Mesendoderm (in vitro differentiated cells): ENCODE measurements around the gene HS6ST1.
"Not testable (repeated sequence)": the region's sequence is repeated elsewhere in the genome, so short reads cannot be mapped to it uniquely, and the experiment has no call there.

Experiments
- DNase-seq: peaks from one replicate; pipeline ENCODE4 v3.0.0; 2013
- H2AK5ac ChIP-seq: 2 replicates; pipeline ENCODE4 v1.6.1; 2013; ENCODE audit warnings: low read length, inconsistent platforms
- H2BK120ac ChIP-seq: 2 replicates; pipeline ENCODE4 v1.6.1; 2013; ENCODE audit warnings: low read depth, mild to moderate bottlenecking, low read length, moderate library complexity, mixed read lengths
- H2BK15ac ChIP-seq: replicated peaks from 2 replicates; pipeline ENCODE4 v1.6.1; 2013; ENCODE audit warnings: low read depth, mild to moderate bottlenecking, moderate library complexity
- H2BK5ac ChIP-seq: 2 replicates; pipeline ENCODE4 v1.6.1; 2013; ENCODE audit warnings: low read length, inconsistent platforms
- H3K18ac ChIP-seq: 2 replicates; pipeline ENCODE4 v1.6.1; 2013; ENCODE audit warnings: mild to moderate bottlenecking, low read length, mixed read lengths
- H3K23ac ChIP-seq: one replicate; pipeline ENCODE4 v1.6.1; 2013; ENCODE audit warnings: low read length
- H3K27ac ChIP-seq: 2 replicates; pipeline ENCODE4 v1.5.1; 2013; ENCODE audit warnings: low read depth, mild to moderate bottlenecking, inconsistent platforms, low read length, moderate library complexity
- H3K27me3 ChIP-seq: 2 replicates; pipeline ENCODE4 v1.6.1; 2013; ENCODE audit warnings: low read length, control low read depth, mild to moderate bottlenecking, inconsistent platforms; ENCODE audit not compliant: insufficient read depth, poor library complexity
- H3K36me3 ChIP-seq: 2 replicates; pipeline ENCODE4 v1.6.1; 2013; ENCODE audit warnings: low read length, inconsistent platforms; ENCODE audit not compliant: control insufficient read depth, insufficient read depth
- H3K4ac ChIP-seq: one replicate; pipeline ENCODE4 v1.6.1; 2013; ENCODE audit warnings: low read depth, mild to moderate bottlenecking, low read length, moderate library complexity
- H3K4me1 ChIP-seq: 2 replicates; pipeline ENCODE4 v1.6.1; 2013; ENCODE audit warnings: low read depth, low read length, inconsistent platforms; ENCODE audit not compliant: control insufficient read depth
- H3K4me2 ChIP-seq: 2 replicates; pipeline ENCODE4 v1.6.1; 2013; ENCODE audit warnings: low read length
- H3K4me3 ChIP-seq: 2 replicates; pipeline ENCODE4 v1.5.1; 2013; ENCODE audit warnings: mild to moderate bottlenecking, low read length
- H3K56ac ChIP-seq: one replicate; pipeline ENCODE4 v1.6.1; 2013; ENCODE audit warnings: low read length
- H3K79me1 ChIP-seq: 2 replicates; pipeline ENCODE4 v1.6.1; 2013; ENCODE audit warnings: low read length, inconsistent platforms
- H3K79me2 ChIP-seq: 2 replicates; pipeline ENCODE4 v1.6.1; 2013; ENCODE audit warnings: mild to moderate bottlenecking, low read length; ENCODE audit not compliant: control insufficient read depth, insufficient read depth
- H3K9ac ChIP-seq: 2 replicates; pipeline ENCODE4 v1.6.1; 2013; ENCODE audit warnings: low read length, inconsistent platforms
- H4K5ac ChIP-seq: one replicate; pipeline ENCODE4 v1.6.1; 2013; ENCODE audit warnings: low read length
- H4K8ac ChIP-seq: one replicate; pipeline ENCODE4 v1.6.1; 2013; ENCODE audit warnings: low read depth, mild to moderate bottlenecking, control low read depth, low read length, moderate library complexity
- WGBS: extraction: QIAGEN DNeasy Blood & Tissue Kit; methylation state at CpG from one replicate; pipeline ENCODE4 v1.1.7; 2013; ENCODE audit warnings: low lambda C conversion rate, missing lambda C conversion rate; ENCODE audit not compliant: insufficient coverage; ENCODE audit errors: extremely low coverage; 5-methylcytosine and 5-hydroxymethylcytosine counted together

The HS6ST1 gene

GRCh38 chr2:128268145-128268544 is 50.5 kb downstream of the HS6ST1 start:
- H3K4me2 ChIP-seq, DNase-seq: not testable (repeated sequence)
- no CpG with 5 or more reads among the region's 38 CpGs for WGBS

GRCh38 chr2:128267649-128268048 is 51.0 kb downstream of the HS6ST1 start:
- not testable (repeated sequence) for H3K27ac ChIP-seq, H3K79me2 ChIP-seq, H3K36me3 ChIP-seq, H3K4me2 ChIP-seq, H2BK120ac ChIP-seq, DNase-seq, H3K4me3 ChIP-seq, H2AK5ac ChIP-seq, H3K4me1 ChIP-seq, H3K23ac ChIP-seq, H3K27me3 ChIP-seq, H2BK15ac ChIP-seq, H3K4ac ChIP-seq, H3K9ac ChIP-seq, H3K18ac ChIP-seq, H4K8ac ChIP-seq, H3K56ac ChIP-seq, H4K5ac ChIP-seq, H2BK5ac ChIP-seq
- WGBS: no CpG with 5 or more reads among the region's 11 CpGs
- peaks cover 16% of the 10 kb centered on the region for H3K79me1 ChIP-seq

More at GRCh38 chr2:128268145-128268544, 50.5 kb downstream of the HS6ST1 start:
- H4K5ac ChIP-seq, H3K18ac ChIP-seq, H2BK120ac ChIP-seq, H3K27ac ChIP-seq, H3K27me3 ChIP-seq, H2AK5ac ChIP-seq, H2BK15ac ChIP-seq, H2BK5ac ChIP-seq, H3K36me3 ChIP-seq, H3K79me2 ChIP-seq, H4K8ac ChIP-seq, H3K4me1 ChIP-seq, H3K4ac ChIP-seq, H3K56ac ChIP-seq, H3K4me3 ChIP-seq, H3K9ac ChIP-seq, H3K23ac ChIP-seq: not testable (repeated sequence)
- peaks cover 20% of the 10 kb centered on the region for H3K79me1 ChIP-seq

GRCh38 chr2:128267197-128267596 is 51.5 kb downstream of the HS6ST1 start:
- peaks cover 13% of the 10 kb centered on the region for H3K79me1 ChIP-seq
- not testable (repeated sequence) for H3K79me2 ChIP-seq

GRCh38 chr2:128266463-128266862 is 52.2 kb downstream of the HS6ST1 start:
- H3K36me3 ChIP-seq, H3K79me2 ChIP-seq, H2BK120ac ChIP-seq, H4K8ac ChIP-seq, DNase-seq, H3K4me3 ChIP-seq, H3K27me3 ChIP-seq, H3K9ac ChIP-seq, H3K56ac ChIP-seq, H3K4me2 ChIP-seq, H3K23ac ChIP-seq, H2AK5ac ChIP-seq, H3K79me1 ChIP-seq, H3K4me1 ChIP-seq, H3K4ac ChIP-seq, H2BK5ac ChIP-seq, H2BK15ac ChIP-seq, H3K27ac ChIP-seq, H4K5ac ChIP-seq, H3K18ac ChIP-seq: not testable (repeated sequence)
- WGBS: no CpG with 5 or more reads among the region's 8 CpGs

More at GRCh38 chr2:128267197-128267596, 51.5 kb downstream of the HS6ST1 start:
- H3K9ac ChIP-seq, H2BK15ac ChIP-seq, H3K36me3 ChIP-seq, H3K23ac ChIP-seq, DNase-seq, H2BK5ac ChIP-seq, H3K4me3 ChIP-seq, H3K27ac ChIP-seq, H4K5ac ChIP-seq, H3K4me2 ChIP-seq, H3K4ac ChIP-seq, H3K18ac ChIP-seq, H2AK5ac ChIP-seq, H3K27me3 ChIP-seq, H3K4me1 ChIP-seq, H2BK120ac ChIP-seq, H4K8ac ChIP-seq, H3K56ac ChIP-seq: not testable (repeated sequence)
- WGBS: no CpG with 5 or more reads among the region's 9 CpGs

GRCh38 chr2:128265608-128265993 is 53.1 kb downstream of the HS6ST1 start:
- not testable (repeated sequence) for H4K8ac ChIP-seq, H3K4me3 ChIP-seq, H3K4ac ChIP-seq, H3K79me1 ChIP-seq, H3K18ac ChIP-seq, H3K79me2 ChIP-seq, H3K56ac ChIP-seq, H3K4me2 ChIP-seq, H3K23ac ChIP-seq, H3K27ac ChIP-seq, H3K36me3 ChIP-seq, H2BK5ac ChIP-seq, H4K5ac ChIP-seq, H2BK120ac ChIP-seq, H2BK15ac ChIP-seq, H3K9ac ChIP-seq, H3K27me3 ChIP-seq, DNase-seq, H3K4me1 ChIP-seq, H2AK5ac ChIP-seq
- WGBS: no CpG with 5 or more reads among the region's 9 CpGs

GRCh38 chr2:128264881-128265607 is 53.6 kb downstream of the HS6ST1 start:
- no peak overlapping the region for H3K56ac ChIP-seq
- no peak overlapping the region for H3K23ac ChIP-seq
- no peak overlapping the region for H3K27ac ChIP-seq
- H2BK5ac ChIP-seq: no peak overlapping the region
- no peak overlapping the region for H3K9ac ChIP-seq
- H3K79me2 ChIP-seq: no peaks in the 10 kb centered on the region
- no peak overlapping the region for H2BK120ac ChIP-seq
- H3K79me1 ChIP-seq: no peaks in the 10 kb centered on the region
- no peak overlapping the region for H4K5ac ChIP-seq
- DNase-seq: no peak
- no peak overlapping the region for H3K4me3 ChIP-seq
- H3K18ac ChIP-seq: no peak overlapping the region
- no peak overlapping the region for H3K4ac ChIP-seq
- no peak overlapping the region for H4K8ac ChIP-seq
- no peaks in the 10 kb centered on the region for H3K27me3 ChIP-seq
- peaks cover 7% of the 10 kb centered on the region for H3K4me1 ChIP-seq
- H2AK5ac ChIP-seq: no peak overlapping the region
- no peak overlapping the region for H2BK15ac ChIP-seq
- H3K4me2 ChIP-seq: no peak overlapping the region
- WGBS: no CpG with 5 or more reads among the region's 12 CpGs
- H3K36me3 ChIP-seq: no peaks in the 10 kb centered on the region
